GM19099 (cell line): ENCODE measurements around the gene THAP8.

Experiments used
- POLR2A ChIP-seq: IDR thresholded peaks from 3 replicates; pipeline ENCODE4 v1.6.1; 2011; ENCODE audit warnings: low read depth; ENCODE audit not compliant: insufficient read length; ENCODE audit errors: extremely low read depth

The THAP8 gene

GRCh38 chr19:35992907-35993765 lies 60.9 kb downstream of the THAP8 start:
- TF ChIP-seq POLR2A = no peak

- TF ChIP-seq POLR2A = no peak
Measured at GRCh38 chr19:35991731-35992450, 62.2 kb downstream of the THAP8 start.

GRCh38 chr19:35990771-35991730 lies 63.0 kb downstream of the THAP8 start:
- TF ChIP-seq POLR2A = no peak

- TF ChIP-seq POLR2A = no peak
Measured at GRCh38 chr19:35990156-35990555, 63.9 kb downstream of the THAP8 start.

- TF ChIP-seq POLR2A = no peak
Measured at GRCh38 chr19:35988824-35989223, 65.3 kb downstream of the THAP8 start.

- no peak for TF ChIP-seq POLR2A
Measured at GRCh38 chr19:35987571-35987896, 66.6 kb downstream of the THAP8 start.

- TF ChIP-seq POLR2A = no peak
Measured at GRCh38 chr19:35986664-35987570, 67.2 kb downstream of the THAP8 start.

- TF ChIP-seq POLR2A = no peak
Measured at GRCh38 chr19:35986111-35986510, 68.0 kb downstream of the THAP8 start.
